HepG2 (cell line): Measurements from ENCODE around the gene PPP2R2B. TPM values are rescaled to one million over a fixed set of nuclear protein-coding genes. Genes with fewer than 3 reads are reported as not detected.

Experiments
- ARNT ChIP-seq: fragments of 450-650 bp; IDR thresholded peaks from 2 replicates; pipeline ENCODE4 v1.6.1; 2017
- CBX1 ChIP-seq: IDR thresholded peaks from one replicate; pipeline ENCODE4 v1.6.1; 2016; ENCODE audit warnings: antibody characterized with exemption, low read depth
- CTCF ChIP-seq: sonication (generic); formaldehyde crosslinking; IDR thresholded peaks from 2 replicates; pipeline ENCODE4 v1.5.0; 2020; ENCODE audit warnings: mild to moderate bottlenecking, missing genetic modification reagents, moderate library complexity
- FOXJ3 ChIP-seq: sonication (generic); formaldehyde crosslinking; IDR thresholded peaks from 2 replicates; pipeline ENCODE4 v1.4.0; 2020; ENCODE audit warnings: missing genetic modification reagents, mild to moderate bottlenecking, borderline replicate concordance
- HINFP ChIP-seq: sonication (generic); formaldehyde crosslinking; IDR thresholded peaks from 2 replicates; pipeline ENCODE4 v1.4.0; 2020; ENCODE audit warnings: low read depth, mild to moderate bottlenecking, missing genetic modification reagents
- MLXIP ChIP-seq: sonication (generic); formaldehyde crosslinking; IDR thresholded peaks from 2 replicates; pipeline ENCODE4 v1.9.0; 2021; ENCODE audit warnings: missing genetic modification reagents, borderline replicate concordance
- NCOR1 ChIP-seq: fragments of 200-600 bp; sonication (generic); IDR thresholded peaks from 2 replicates; pipeline ENCODE4 v1.7.0; 2017; ENCODE audit warnings: antibody characterized with exemption, low read length, borderline replicate concordance
- NONO ChIP-seq, 2 experiments: fragments of 450-650 bp in 1 of 2; sonication (generic) in 1 of 2; formaldehyde crosslinking in 1 of 2; IDR thresholded peaks in 1 of 2; conservative IDR thresholded peaks in 1 of 2; 2 replicates each; pipeline versions ENCODE4 v1.6.1 to v1.8.0; 2017 to 2022; ENCODE audit warnings: mild to moderate bottlenecking in 1 of 2, missing genetic modification reagents in 1 of 2, moderate library complexity in 1 of 2
- ONECUT2 ChIP-seq: sonication (generic); formaldehyde crosslinking; IDR thresholded peaks from 2 replicates; pipeline ENCODE4 v1.4.0; 2020; ENCODE audit warnings: missing genetic modification reagents
- PRMT3 ChIP-seq: sonication (generic); formaldehyde crosslinking; IDR thresholded peaks from 2 replicates; pipeline ENCODE4 v1.8.1; 2022; ENCODE audit warnings: low read depth, mild to moderate bottlenecking, moderate library complexity, missing genetic modification reagents, borderline replicate concordance
- SIN3B ChIP-seq: fragments of 150-350 bp; IDR thresholded peaks from 2 replicates; pipeline ENCODE4 v1.6.1; 2014; ENCODE audit warnings: low read length
- SMC3 ChIP-seq: IDR thresholded peaks from 2 replicates; pipeline ENCODE4 v1.6.1; 2011; ENCODE audit warnings: low read length, improper control_type of control experiment
- STAG1 ChIP-seq: sonication (generic); formaldehyde crosslinking; IDR thresholded peaks from 2 replicates; pipeline ENCODE4 v1.4.0; 2020; ENCODE audit warnings: missing genetic modification reagents
- THAP8 ChIP-seq: sonication (generic); formaldehyde crosslinking; IDR thresholded peaks from 2 replicates; pipeline ENCODE4 v1.5.1; 2020; ENCODE audit warnings: missing genetic modification reagents, mild to moderate bottlenecking, borderline replicate concordance
- TP53 ChIP-seq: sonication (generic); formaldehyde crosslinking; conservative IDR thresholded peaks from 2 replicates; pipeline ENCODE4 v1.4.0; 2020; ENCODE audit warnings: missing genetic modification reagents
- ZHX1 ChIP-seq: sonication (generic); formaldehyde crosslinking; IDR thresholded peaks from 2 replicates; pipeline ENCODE4 v1.8.1; 2022; ENCODE audit warnings: low read depth, mild to moderate bottlenecking, missing genetic modification reagents
- ZNF20 ChIP-seq: sonication (generic); formaldehyde crosslinking; IDR thresholded peaks from 2 replicates; pipeline ENCODE4 v1.4.0; 2020; ENCODE audit warnings: mild to moderate bottlenecking, moderate library complexity, missing genetic modification reagents
- ZNF33B ChIP-seq: sonication (generic); formaldehyde crosslinking; IDR thresholded peaks from 2 replicates; pipeline ENCODE4 v1.5.1; 2020; ENCODE audit warnings: mild to moderate bottlenecking, missing genetic modification reagents
- ZNF343 ChIP-seq: sonication (generic); formaldehyde crosslinking; IDR thresholded peaks from 2 replicates; pipeline ENCODE4 v1.4.0; 2020; ENCODE audit warnings: mild to moderate bottlenecking, missing genetic modification reagents
- ZNF891 ChIP-seq: sonication (generic); formaldehyde crosslinking; IDR thresholded peaks from 2 replicates; pipeline ENCODE4 v1.5.0; 2020; ENCODE audit warnings: mild to moderate bottlenecking, missing genetic modification reagents
- polyA plus RNA-seq, 8 experiments: library from polyadenylated mRNA; depleted of rRNA in 3 of 8; stranded (reverse) in 7 of 8; unstranded in 1 of 8; fragments of >200 nt; fragmentation: Illumina TruSeq in 4 of 8; extraction: Trizol in 4 of 8; gene quantifications; 2 replicates each; pipeline versions ENCODE4 v1.2.1 to v1.2.3, GENCODE V29; 2011 to 2016; ENCODE audit warnings: low read depth in 4 of 8, missing spikeins in 1 of 8, mixed read lengths in 1 of 8; ENCODE audit not compliant: insufficient read depth in 1 of 8
- total RNA-seq, 5 experiments: library from RNA; depleted of rRNA; stranded (reverse); fragments of >200 nt; fragmentation: Illumina TruSeq; extraction: Trizol; gene quantifications; 2 replicates each; pipeline ENCODE4 v1.2.3, GENCODE V29; 2016; ENCODE audit warnings: low read depth in 1 of 5

Gene PPP2R2B
- total and polyA plus RNA-seq, 2 of the 13 experiments (the other 11 are each of a cell fraction or from before 2014, with no cell fraction given), result not detected

GRCh38 chr5:146541958-146542849 is 336.4 kb downstream of the PPP2R2B start (continued):
- TF ChIP-seq CTCF (CRISPR knock-in tag) (peak; percentile 86), ZHX1 (CRISPR knock-in tag) (no peak), PRMT3 (CRISPR knock-in tag) (no peak), MLXIP (CRISPR knock-in tag) (no peak), ONECUT2 (CRISPR knock-in tag) (no peak), SIN3B (no peak), HINFP (peak; percentile 91), ZNF20 (CRISPR knock-in tag) (no peak), TP53 (CRISPR knock-in tag) (no peak), ARNT (no peak), CBX1 (no peak), THAP8 (CRISPR knock-in tag) (no peak), STAG1 (CRISPR knock-in tag) (peak; percentile 81), ZNF891 (CRISPR knock-in tag) (no peak), SMC3 (peak; percentile 39), ZNF33B (CRISPR knock-in tag) (no peak), FOXJ3 (CRISPR knock-in tag) (no peak), ZNF343 (CRISPR knock-in tag) (no peak), NCOR1 (no peak), NONO (IDR thresholded peaks at IDR 0.05) (no peak), NONO (CRISPR knock-in tag; conservative IDR thresholded peaks at IDR 0.05) (no peak)
